Measurements from ENCODE around the gene ITGBL1.

Gene ITGBL1

DNA sequence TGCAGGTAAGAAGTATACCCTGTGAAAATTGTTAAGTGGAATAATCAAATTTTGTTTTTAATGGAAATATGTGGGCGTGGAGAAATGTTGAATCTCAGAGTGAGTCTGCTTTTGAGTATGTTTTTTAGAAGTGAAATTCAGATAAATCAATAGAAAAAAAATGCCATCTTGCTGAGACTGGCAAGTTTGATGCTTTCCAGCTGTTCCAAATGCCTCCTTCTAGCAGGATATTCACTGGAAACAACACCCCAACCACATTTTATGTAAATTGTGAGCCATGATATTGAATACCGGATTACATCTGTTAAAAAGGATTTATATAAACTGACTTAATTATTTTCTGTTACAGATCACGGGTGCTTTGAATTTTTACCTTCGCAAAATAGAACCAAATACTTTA lies 115.4 kb downstream of the ITGBL1 start:
- Histone ChIP-seq H3K9me3 (ENCODE audit: control insufficient read depth, low read length) (no peaks in the 10 kb centered on the region), H2BK5ac (ENCODE audit: low read depth, low read length, poor library complexity, severe bottlenecking) (no peak overlapping the region), H3K14ac (ENCODE audit: low read length in 2 of 2) (no peak overlapping the region), H2BK12ac (ENCODE audit: low read length in 2 of 2) (no peak overlapping the region), H3K27ac (ENCODE audit: low read length, poor library complexity, severe bottlenecking) (no peak overlapping the region), H3K4me3 (ENCODE audit: insufficient read depth in 1 of 2, low read depth in 1 of 2, low read length in 2 of 2) (no peak overlapping the region), H2AK5ac (ENCODE audit: low read length, severe bottlenecking) (no peak overlapping the region), H3K18ac (ENCODE audit: low read depth in 1 of 2, low read length in 2 of 2) (no peak overlapping the region), H2AFZ (ENCODE audit: low read depth, low read length) (no peak overlapping the region), H3K9ac (ENCODE audit: low read length) (no peak overlapping the region), H4K91ac (ENCODE audit: low read length) (no peak overlapping the region), H3K4me2 (ENCODE audit: low read length, poor library complexity, severe bottlenecking) (no peak overlapping the region), H3K79me1 (replicated peaks; ENCODE audit: low read length, poor library complexity, severe bottlenecking) (no peaks in the 10 kb centered on the region), H3K4me1 (ENCODE audit: control insufficient read depth, insufficient read depth, low read depth, low read length) (no peaks in the 10 kb centered on the region), H2BK120ac (ENCODE audit: low read depth, low read length) (no peak overlapping the region), H4K8ac (ENCODE audit: low read length) (no peak overlapping the region), H3K27me3 (ENCODE audit: control insufficient read depth in 1 of 2, insufficient read depth in 1 of 2, low read length in 2 of 2) (no peaks in the 10 kb centered on the region), H2BK15ac (ENCODE audit: low read depth, poor library complexity, severe bottlenecking) (no peak overlapping the region), H3K23ac (ENCODE audit: low read length in 2 of 2) (no peak overlapping the region), H3K4ac (ENCODE audit: low read depth in 1 of 2, low read length in 2 of 2) (no peak overlapping the region), H3K36me3 (ENCODE audit: control insufficient read depth in 1 of 2, insufficient read depth in 2 of 2, low read depth in 1 of 2, low read length in 2 of 2) (no peaks in the 10 kb centered on the region)
- 83% methylated on average over 1 of the region's 4 CpGs for WGBS
- no peak for DNase-seq

GRCh38 chr13:101569807-101570206 lies 117.3 kb downstream of the ITGBL1 start:
- Histone ChIP-seq H3K36me3 (ENCODE audit: control insufficient read depth in 1 of 2, insufficient read depth in 2 of 2, low read depth in 1 of 2, low read length in 2 of 2) (no peaks in the 10 kb centered on the region), H3K4me1 (ENCODE audit: control insufficient read depth, insufficient read depth, low read depth, low read length) (no peaks in the 10 kb centered on the region), H3K9ac (ENCODE audit: low read length) (no peak overlapping the region), H3K4ac (ENCODE audit: low read depth in 1 of 2, low read length in 2 of 2) (no peak overlapping the region), H2BK12ac (ENCODE audit: low read length in 2 of 2) (no peak overlapping the region), H3K14ac (ENCODE audit: low read length in 2 of 2) (no peak overlapping the region), H2BK5ac (ENCODE audit: low read depth, low read length, poor library complexity, severe bottlenecking) (no peak overlapping the region), H2BK15ac (ENCODE audit: low read depth, poor library complexity, severe bottlenecking) (no peak overlapping the region), H4K8ac (ENCODE audit: low read length) (no peak overlapping the region), H3K4me3 (ENCODE audit: insufficient read depth in 1 of 2, low read depth in 1 of 2, low read length in 2 of 2) (no peak overlapping the region), H3K9me3 (ENCODE audit: control insufficient read depth, low read length) (no peaks in the 10 kb centered on the region), H3K79me1 (replicated peaks; ENCODE audit: low read length, poor library complexity, severe bottlenecking) (no peaks in the 10 kb centered on the region), H3K23ac (ENCODE audit: low read length in 2 of 2) (no peak overlapping the region), H2BK120ac (ENCODE audit: low read depth, low read length) (no peak overlapping the region), H2AK5ac (ENCODE audit: low read length, severe bottlenecking) (no peak overlapping the region), H3K4me2 (ENCODE audit: low read length, poor library complexity, severe bottlenecking) (no peak overlapping the region), H3K18ac (ENCODE audit: low read depth in 1 of 2, low read length in 2 of 2) (no peak overlapping the region), H2AFZ (ENCODE audit: low read depth, low read length) (no peak overlapping the region), H4K91ac (ENCODE audit: low read length) (no peak overlapping the region), H3K27ac (ENCODE audit: low read length, poor library complexity, severe bottlenecking) (no peak overlapping the region), H3K27me3 (ENCODE audit: control insufficient read depth in 1 of 2, insufficient read depth in 1 of 2, low read length in 2 of 2) (no peaks in the 10 kb centered on the region)
- WGBS: no CpG with 5 or more reads among the region's 1 CpG
- no peak for DNase-seq

- H3K9ac ChIP-seq (ENCODE audit: low read length): no peak overlapping the region
- no peak overlapping the region for H2BK15ac ChIP-seq (ENCODE audit: low read depth, poor library complexity, severe bottlenecking)
- no peaks in the 10 kb centered on the region for H3K36me3 ChIP-seq (ENCODE audit: control insufficient read depth in 1 of 2, insufficient read depth in 2 of 2, low read depth in 1 of 2, low read length in 2 of 2)
- H3K4ac ChIP-seq (ENCODE audit: low read depth in 1 of 2, low read length in 2 of 2): no peak overlapping the region
- H3K27me3 ChIP-seq (ENCODE audit: control insufficient read depth in 1 of 2, insufficient read depth in 1 of 2, low read length in 2 of 2): no peaks in the 10 kb centered on the region
- H3K27ac ChIP-seq (ENCODE audit: low read length, poor library complexity, severe bottlenecking): no peak overlapping the region
- no peak overlapping the region for H3K18ac ChIP-seq (ENCODE audit: low read depth in 1 of 2, low read length in 2 of 2)
- no peaks in the 10 kb centered on the region for H3K9me3 ChIP-seq (ENCODE audit: control insufficient read depth, low read length)
- H2BK120ac ChIP-seq (ENCODE audit: low read depth, low read length): no peak overlapping the region
- no peaks in the 10 kb centered on the region for H3K79me1 ChIP-seq (replicated peaks; ENCODE audit: low read length, poor library complexity, severe bottlenecking)
- no peak overlapping the region for H3K23ac ChIP-seq (ENCODE audit: low read length in 2 of 2)
- no peak for DNase-seq
- no peak overlapping the region for H2AFZ ChIP-seq (ENCODE audit: low read depth, low read length)
- no peak overlapping the region for H2BK12ac ChIP-seq (ENCODE audit: low read length in 2 of 2)
- H3K14ac ChIP-seq (ENCODE audit: low read length in 2 of 2): no peak overlapping the region
- no peaks in the 10 kb centered on the region for H3K4me1 ChIP-seq (ENCODE audit: control insufficient read depth, insufficient read depth, low read depth, low read length)
- no peak overlapping the region for H2BK5ac ChIP-seq (ENCODE audit: low read depth, low read length, poor library complexity, severe bottlenecking)
- no peak overlapping the region for H3K4me2 ChIP-seq (ENCODE audit: low read length, poor library complexity, severe bottlenecking)
- H4K8ac ChIP-seq (ENCODE audit: low read length): no peak overlapping the region
- no peak overlapping the region for H4K91ac ChIP-seq (ENCODE audit: low read length)
- H3K4me3 ChIP-seq (ENCODE audit: insufficient read depth in 1 of 2, low read depth in 1 of 2, low read length in 2 of 2): no peak overlapping the region
- no peak overlapping the region for H2AK5ac ChIP-seq (ENCODE audit: low read length, severe bottlenecking)
Measured at GRCh38 chr13:101570410-101570809, 117.9 kb downstream of the ITGBL1 start.

DNA sequence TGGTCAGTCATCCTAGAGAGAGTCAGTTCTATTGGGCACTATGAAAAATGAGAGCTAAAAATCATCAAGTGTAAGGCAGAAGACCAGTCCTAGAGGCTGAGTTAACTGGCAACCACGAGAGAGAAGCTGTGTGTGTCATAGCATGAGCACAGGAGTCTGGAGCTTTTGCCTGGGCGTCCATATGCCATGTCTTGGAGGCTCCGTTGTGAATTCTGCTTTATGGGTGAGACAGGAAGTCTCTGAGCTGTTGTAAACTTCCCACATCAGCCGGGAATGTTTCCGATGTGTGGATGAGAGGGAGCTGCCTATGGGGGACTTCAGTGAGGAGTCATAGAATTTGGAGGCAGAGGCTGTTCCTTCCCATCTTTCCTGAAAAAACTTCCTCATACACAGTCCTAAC lies 120.0 kb downstream of the ITGBL1 start:
- Histone ChIP-seq H2BK12ac (ENCODE audit: low read length in 2 of 2) (no peak overlapping the region), H3K9ac (ENCODE audit: low read length) (no peak overlapping the region), H2AK5ac (ENCODE audit: low read length, severe bottlenecking) (no peak overlapping the region), H3K36me3 (ENCODE audit: control insufficient read depth in 1 of 2, insufficient read depth in 2 of 2, low read depth in 1 of 2, low read length in 2 of 2) (no peaks in the 10 kb centered on the region), H2BK5ac (ENCODE audit: low read depth, low read length, poor library complexity, severe bottlenecking) (no peak overlapping the region), H4K8ac (ENCODE audit: low read length) (peak overlapping the region; percentile 77), H3K4me2 (ENCODE audit: low read length, poor library complexity, severe bottlenecking) (no peak overlapping the region), H3K27ac (ENCODE audit: low read length, poor library complexity, severe bottlenecking) (no peak overlapping the region), H3K23ac (ENCODE audit: low read length in 2 of 2) (no peak overlapping the region), H3K14ac (ENCODE audit: low read length in 2 of 2) (no peak overlapping the region), H3K18ac (ENCODE audit: low read depth in 1 of 2, low read length in 2 of 2) (peak overlapping the region; percentile 43 to 62), H4K91ac (ENCODE audit: low read length) (no peak overlapping the region), H3K27me3 (ENCODE audit: control insufficient read depth in 1 of 2, insufficient read depth in 1 of 2, low read length in 2 of 2) (no peaks in the 10 kb centered on the region), H2BK120ac (ENCODE audit: low read depth, low read length) (peak overlapping the region; percentile 73), H3K79me1 (replicated peaks; ENCODE audit: low read length, poor library complexity, severe bottlenecking) (no peaks in the 10 kb centered on the region), H3K4ac (ENCODE audit: low read depth in 1 of 2, low read length in 2 of 2) (peak overlapping the region in 1 of 2 experiments; percentile 53), H3K9me3 (ENCODE audit: control insufficient read depth, low read length) (no peaks in the 10 kb centered on the region), H3K4me3 (ENCODE audit: insufficient read depth in 1 of 2, low read depth in 1 of 2, low read length in 2 of 2) (no peak overlapping the region), H2AFZ (ENCODE audit: low read depth, low read length) (no peak overlapping the region), H2BK15ac (ENCODE audit: low read depth, poor library complexity, severe bottlenecking) (no peak overlapping the region), H3K4me1 (ENCODE audit: control insufficient read depth, insufficient read depth, low read depth, low read length) (no peaks in the 10 kb centered on the region)
- 53% methylated on average over 3 of the region's 5 CpGs for WGBS
- no peak for DNase-seq
